ENCODE results near the gene CYP19A1. TPM values are rescaled to one million over a fixed set of nuclear protein-coding genes. Genes with fewer than 3 reads are reported as not detected.

Gene CYP19A1
- total RNA-seq, 1 donor from 2014 or later = not detected

DNA sequence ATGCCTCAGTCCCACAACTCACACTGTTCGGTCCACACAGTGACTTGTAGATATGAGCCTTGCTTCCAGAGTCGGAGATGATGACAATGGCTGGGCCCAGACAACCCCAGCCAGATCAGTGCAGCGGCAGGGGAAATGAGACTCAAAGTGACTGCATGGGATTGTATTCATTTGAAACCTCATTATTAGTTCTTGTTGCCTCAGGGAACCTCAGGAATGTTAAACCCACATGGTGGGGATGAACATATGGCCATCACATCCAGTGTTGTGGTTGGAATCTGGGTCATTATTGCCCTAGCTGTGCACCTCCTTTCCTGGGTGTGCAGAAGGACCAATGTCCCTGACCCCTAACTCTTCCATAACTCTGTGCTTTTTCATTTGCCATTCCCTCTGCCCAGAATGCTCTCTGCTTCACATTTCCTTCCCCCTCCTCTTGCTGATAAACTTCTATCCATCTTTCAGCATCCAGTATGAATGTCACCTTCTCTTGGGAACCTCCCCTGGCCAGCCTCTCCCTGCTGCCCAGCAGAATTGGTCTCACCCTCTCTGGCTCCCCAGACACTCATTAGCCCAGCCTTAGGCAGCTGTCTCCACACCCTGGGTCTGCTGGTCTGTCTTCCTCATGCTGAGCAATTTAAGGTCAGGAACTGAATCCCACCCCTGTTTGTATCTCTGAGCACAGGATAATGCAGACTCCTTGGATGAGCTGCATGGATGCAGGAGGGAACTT is 176.7 kb downstream of the CYP19A1 start:
- H3K27me3 Mint-ChIP-seq (ENCODE audit: low read depth) = peaks cover 38% of the 10 kb centered on the region
- no peaks in the 10 kb centered on the region for H3K36me3 Mint-ChIP-seq
- no peak for TF ChIP-seq CTCF (IDR thresholded peaks at IDR 0.05; ENCODE audit: unreplicated experiment)
- peaks cover 3% of the 10 kb centered on the region for H3K4me1 Mint-ChIP-seq
- DNase-seq (ENCODE audit: low spot score in 2 of 2, unreplicated experiment in 2 of 2) = no peak
- no peak overlapping the region for H3K4me3 Mint-ChIP-seq
- no peak overlapping the region for H3K27ac Mint-ChIP-seq
- H3K9me3 Mint-ChIP-seq = no peaks in the 10 kb centered on the region

GRCh38 chr15:51160484-51160883 is 177.9 kb downstream of the CYP19A1 start:
- DNase-seq (ENCODE audit: low spot score in 2 of 2, unreplicated experiment in 2 of 2) = no peak
- Mint-ChIP-seq H3K27ac (no peak overlapping the region), H3K4me1 (peaks cover 3% of the 10 kb centered on the region), H3K27me3 (ENCODE audit: low read depth) (peaks cover 40% of the 10 kb centered on the region), H3K9me3 (no peaks in the 10 kb centered on the region), H3K4me3 (no peak overlapping the region), H3K36me3 (no peaks in the 10 kb centered on the region)
- TF ChIP-seq CTCF (IDR thresholded peaks at IDR 0.05; ENCODE audit: unreplicated experiment) = no peak

Small RNAs within 50 kb of the gene (microRNA-seq; reads per million reads assigned to microRNA genes)
- gene MIR4713 (not detected), gene MIR7973-1 (not detected), gene MIR7973-2 (not detected)

Other genes with a start within 250 kb of the CYP19A1 start
- gene TNFAIP8L3, start 243.7 kb downstream of the CYP19A1 start, total RNA-seq = 0.31 to 0.75 TPM (median 0.61 TPM) in 3 replicates
- gene GLDN, start 3.1 kb upstream of the CYP19A1 start, total RNA-seq = 0.38 to 0.52 TPM (median 0.49 TPM) in 3 replicates

All from mesothelial cell of epicardium (in vitro differentiated cells).